Psoas muscle (tissue), 8 donors: ENCODE results near the gene OR2J3. TPM values are rescaled to one million over a fixed set of nuclear protein-coding genes. Genes with fewer than 3 reads are reported as not detected.
"Not testable (repeated sequence)": the region's sequence is repeated elsewhere in the genome, so short reads cannot be mapped to it uniquely, and the experiment has no call there.

ENCODE experiments used
- ATAC-seq, 4 donors: fragments of 200-7000 bp; cut with Tn5 transposase; one replicate each; pipeline ENCODE4 v1.9.1; 2020; ENCODE audit warnings: moderate library complexity in 3 of 4, mild to moderate bottlenecking in 2 of 4
- DNase-seq, 2 donors: peaks; one replicate each; pipeline ENCODE4 v3.0.0-alpha.2; 2020
- H3K27ac ChIP-seq: fragments of 200-600 bp; one replicate; pipeline ENCODE4 v1.8.0; 2022
- H3K27me3 ChIP-seq, 3 donors: fragments of 200-600 bp in 1 of 3; one replicate each; pipeline versions ENCODE4 v1.6.1 to v1.8.0; 2013 to 2022; ENCODE audit warnings: low read length in 2 of 3, mild to moderate bottlenecking in 2 of 3, moderate library complexity in 1 of 3; ENCODE audit not compliant: insufficient read depth in 3 of 3
- H3K36me3 ChIP-seq, 2 donors: fragments of 200-600 bp in 1 of 2; one replicate each; pipeline versions ENCODE4 v1.6.1 to v1.8.0; 2013 to 2022; ENCODE audit warnings: low read depth in 1 of 2, mild to moderate bottlenecking in 1 of 2, moderate library complexity in 1 of 2; ENCODE audit not compliant: insufficient read depth in 1 of 2
- H3K4me1 ChIP-seq: fragments of 200-600 bp; one replicate; pipeline ENCODE4 v1.8.0; 2022
- H3K4me3 ChIP-seq: fragments of 200-600 bp; one replicate; pipeline ENCODE4 v1.8.0; 2022; ENCODE audit warnings: mild to moderate bottlenecking
- H3K9me3 ChIP-seq: fragments of 200-600 bp; one replicate; pipeline ENCODE4 v1.8.0; 2022
- WGBS, 3 donors: extraction: QIAGEN DNeasy Blood & Tissue Kit; methylation state at CpG; one replicate each; pipeline versions ENCODE4 v1.1.6 to v1.1.7; 2013; 5-methylcytosine and 5-hydroxymethylcytosine counted together
- intact Hi-C, 2 donors: fragments of 100-400 bp; cut with DNase I; formaldehyde crosslinking; loops; one replicate each; pipeline versions ENCODE4 v1.11.0 to v1.14.2; 2022
- polyA plus RNA-seq, 3 donors: library from polyadenylated mRNA; stranded (reverse); fragments of 200-250 nt; gene quantifications; one replicate each; pipeline ENCODE4 v1.2.3, GENCODE V29; 2013
- total RNA-seq, 4 donors: library from RNA; stranded (reverse); fragmentation: NEBNext Ultra II Directional in 2 of 4; extraction: Animal tissue kit (Norgen Biotek cat#: 25700) in 2 of 4; gene quantifications; one replicate each; pipeline versions ENCODE4 v1.2.1 to v1.2.4, GENCODE V29; 2021 to 2023
- TF ChIP-seq, protein P1 (sequence below): fragments of 200-600 bp; IDR thresholded peaks from one replicate; pipeline ENCODE4 v1.8.0; 2022; ENCODE audit warnings: antibody characterized with exemption
- donor health status: healthy with polysubstance abuse.
- donor health status: DM: no; HTN: no; CAD: no; lungs with moderate emphysema.
- donor health status: Bipolar disorder and iron deficiency.
- donor health status: healthy.
- donor health status: DM: yes; HTN: yes; CAD: no.
- donor health status: DM: no; HTN: no; CAD: no.
- donor health status: DM: no; HTN: no; CAD: no.
- donor health status: DM: yes; HTN: yes; CAD: no.

The OR2J3 gene
- total and polyA plus RNA-seq, 7 donors = not detected

DNA sequence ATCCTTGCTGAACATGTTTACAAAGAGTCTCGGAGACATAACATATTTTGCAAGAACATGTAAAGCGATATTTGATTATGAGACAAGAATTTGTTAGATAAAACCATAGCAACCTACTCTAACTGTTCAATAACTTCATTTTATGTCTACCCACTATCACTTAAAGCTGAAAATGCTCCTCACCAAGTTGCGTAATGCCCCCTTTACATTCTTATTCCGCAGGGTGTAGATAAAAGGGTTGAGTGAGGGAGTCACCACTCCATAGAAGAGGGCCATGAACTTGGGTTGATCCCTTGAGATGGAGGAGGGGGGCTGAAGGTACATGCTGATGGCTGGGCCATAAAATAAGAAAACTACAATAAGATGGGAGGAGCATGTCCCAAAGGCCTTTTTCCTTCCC, 29.9 kb downstream of the OR2J3 start:
- Histone ChIP-seq H3K27me3 (no peaks in the 10 kb centered on the region), H3K4me3 (no peak overlapping the region), H3K9me3 (no peaks in the 10 kb centered on the region), H3K36me3 (no peaks in the 10 kb centered on the region), H3K27ac (no peak overlapping the region), H3K4me1 (no peaks in the 10 kb centered on the region)
- TF ChIP-seq, protein P1, sequence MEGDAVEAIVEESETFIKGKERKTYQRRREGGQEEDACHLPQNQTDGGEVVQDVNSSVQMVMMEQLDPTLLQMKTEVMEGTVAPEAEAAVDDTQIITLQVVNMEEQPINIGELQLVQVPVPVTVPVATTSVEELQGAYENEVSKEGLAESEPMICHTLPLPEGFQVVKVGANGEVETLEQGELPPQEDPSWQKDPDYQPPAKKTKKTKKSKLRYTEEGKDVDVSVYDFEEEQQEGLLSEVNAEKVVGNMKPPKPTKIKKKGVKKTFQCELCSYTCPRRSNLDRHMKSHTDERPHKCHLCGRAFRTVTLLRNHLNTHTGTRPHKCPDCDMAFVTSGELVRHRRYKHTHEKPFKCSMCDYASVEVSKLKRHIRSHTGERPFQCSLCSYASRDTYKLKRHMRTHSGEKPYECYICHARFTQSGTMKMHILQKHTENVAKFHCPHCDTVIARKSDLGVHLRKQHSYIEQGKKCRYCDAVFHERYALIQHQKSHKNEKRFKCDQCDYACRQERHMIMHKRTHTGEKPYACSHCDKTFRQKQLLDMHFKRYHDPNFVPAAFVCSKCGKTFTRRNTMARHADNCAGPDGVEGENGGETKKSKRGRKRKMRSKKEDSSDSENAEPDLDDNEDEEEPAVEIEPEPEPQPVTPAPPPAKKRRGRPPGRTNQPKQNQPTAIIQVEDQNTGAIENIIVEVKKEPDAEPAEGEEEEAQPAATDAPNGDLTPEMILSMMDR = no peak
- WGBS, 3 donors = 83 to 90% (median 87%) methylated on average over 4 of the region's 4 CpGs
- no peak for ATAC-seq
- intact Hi-C loops = no loop called here
- DNase-seq = no peak

DNA sequence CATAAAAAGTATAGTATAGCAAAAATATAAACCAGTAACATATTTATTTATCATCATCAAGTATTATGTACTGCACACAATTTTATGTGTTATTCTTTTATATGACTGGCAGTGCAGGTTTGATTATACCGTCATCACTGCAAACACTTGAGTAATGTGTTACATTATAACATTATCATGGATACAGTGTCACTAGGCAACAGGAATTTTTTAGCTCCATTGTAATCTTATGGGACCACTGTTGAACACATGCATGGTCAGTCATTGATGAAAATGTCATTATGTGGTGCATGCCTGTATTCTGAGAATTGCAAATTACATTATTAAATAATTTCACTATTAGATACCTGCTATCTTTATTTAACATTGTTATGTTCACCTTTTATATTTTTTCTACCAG, 33.7 kb downstream of the OR2J3 start:
- no peaks in the 10 kb centered on the region for H3K9me3 ChIP-seq
- intact Hi-C loops = no loop called here
- H3K4me3 ChIP-seq = no peak overlapping the region
- H3K27ac ChIP-seq = no peak overlapping the region
- no peaks in the 10 kb centered on the region for H3K4me1 ChIP-seq
- no peaks in the 10 kb centered on the region for H3K36me3 ChIP-seq
- no peaks in the 10 kb centered on the region for H3K27me3 ChIP-seq
- TF ChIP-seq, protein P1 = no peak
- WGBS, 3 donors = 74 to 91% (median 90%) methylated on average over 1 of the region's 1 CpG
- DNase-seq (no peak), ATAC-seq (no peak)

DNA sequence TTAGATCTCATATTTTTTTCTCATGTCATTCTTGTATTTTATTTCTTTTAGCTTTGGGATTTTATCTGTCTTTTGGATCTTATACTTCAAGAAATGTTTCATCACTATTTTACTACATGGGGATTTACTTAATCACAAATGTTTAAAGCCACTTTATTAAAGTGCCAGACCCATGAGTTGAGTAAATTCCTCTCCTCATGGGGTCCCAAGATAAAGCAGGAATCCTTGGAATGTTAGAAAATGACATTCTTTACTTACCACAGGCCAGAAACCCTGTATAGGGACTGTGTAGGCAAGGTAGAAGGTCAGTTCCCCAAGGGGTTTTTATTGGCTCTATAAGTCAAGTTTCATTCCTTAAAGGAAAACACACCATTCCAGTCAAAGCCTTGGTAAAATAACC, 34.5 kb downstream of the OR2J3 start:
- intact Hi-C loops = no loop called here
- no peak for DNase-seq
- no peaks in the 10 kb centered on the region for H3K9me3 ChIP-seq
- H3K4me1 ChIP-seq = no peaks in the 10 kb centered on the region
- no peaks in the 10 kb centered on the region for H3K36me3 ChIP-seq
- ATAC-seq = no peak
- H3K27me3 ChIP-seq = no peaks in the 10 kb centered on the region
- H3K4me3 ChIP-seq = no peak overlapping the region
- TF ChIP-seq, protein P1 = no peak
- H3K27ac ChIP-seq = no peak overlapping the region

DNA sequence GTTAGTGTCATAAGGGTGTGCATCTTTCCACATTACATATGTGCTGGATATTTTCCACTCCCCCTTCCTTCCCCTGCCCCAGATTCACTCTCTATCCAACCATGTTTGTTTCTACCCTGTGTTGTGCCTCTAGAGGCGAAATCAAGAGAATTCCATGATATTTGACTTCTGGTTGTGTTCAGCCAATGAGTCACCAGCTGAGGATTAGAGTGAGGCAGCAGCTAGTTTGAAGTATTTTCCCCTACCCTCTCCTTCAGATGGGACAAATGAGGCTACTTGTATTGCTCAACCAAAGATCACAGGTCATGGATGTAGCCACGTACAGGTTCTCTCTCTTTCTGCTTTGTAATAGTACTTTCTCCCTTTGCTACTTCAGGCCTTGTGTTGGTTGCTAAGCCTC, 38.3 kb downstream of the OR2J3 start:
- ATAC-seq = no peak

DNA sequence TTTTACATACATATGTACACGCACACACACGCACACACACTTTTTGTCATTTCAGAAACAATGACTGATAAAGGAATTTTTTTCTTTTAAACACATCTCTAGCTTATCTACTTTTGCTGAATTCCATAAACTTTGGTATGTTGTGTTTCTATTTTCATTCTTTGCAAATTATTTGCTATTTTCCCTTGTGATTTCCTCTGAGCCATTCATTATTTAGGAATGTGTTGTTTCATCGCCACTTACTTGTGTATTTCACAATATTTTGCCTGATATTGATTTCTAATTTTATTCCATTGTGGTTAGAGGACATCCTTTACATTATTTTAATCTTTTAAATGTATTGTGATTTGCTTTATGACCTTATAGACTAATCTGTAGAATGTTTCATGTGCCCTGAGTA, 39.2 kb downstream of the OR2J3 start:
- Histone ChIP-seq H3K27ac (no peak overlapping the region), H3K4me1 (no peaks in the 10 kb centered on the region), H3K4me3 (no peak overlapping the region), H3K9me3 (no peaks in the 10 kb centered on the region), H3K36me3 (no peaks in the 10 kb centered on the region), H3K27me3 (no peaks in the 10 kb centered on the region)
- DNase-seq (no peak), ATAC-seq (no peak)
- WGBS, 3 donors = 88 to 90% (median 89%) methylated on average over 3 of the region's 3 CpGs
- TF ChIP-seq, protein P1 = no peak
- intact Hi-C loops = no loop called here

More for the DNA sequence above, 38.3 kb downstream of the OR2J3 start:
- no peak for DNase-seq
- no peaks in the 10 kb centered on the region for H3K9me3 ChIP-seq
- H3K27me3 ChIP-seq = no peaks in the 10 kb centered on the region
- H3K27ac ChIP-seq = no peak overlapping the region
- 44 to 53% (median 45%) methylated on average over 2 of the region's 2 CpGs for WGBS, 3 donors
- no peaks in the 10 kb centered on the region for H3K36me3 ChIP-seq
- TF ChIP-seq, protein P1 = no peak
- intact Hi-C loops = no loop called here
- no peak overlapping the region for H3K4me3 ChIP-seq
- H3K4me1 ChIP-seq = no peaks in the 10 kb centered on the region

DNA sequence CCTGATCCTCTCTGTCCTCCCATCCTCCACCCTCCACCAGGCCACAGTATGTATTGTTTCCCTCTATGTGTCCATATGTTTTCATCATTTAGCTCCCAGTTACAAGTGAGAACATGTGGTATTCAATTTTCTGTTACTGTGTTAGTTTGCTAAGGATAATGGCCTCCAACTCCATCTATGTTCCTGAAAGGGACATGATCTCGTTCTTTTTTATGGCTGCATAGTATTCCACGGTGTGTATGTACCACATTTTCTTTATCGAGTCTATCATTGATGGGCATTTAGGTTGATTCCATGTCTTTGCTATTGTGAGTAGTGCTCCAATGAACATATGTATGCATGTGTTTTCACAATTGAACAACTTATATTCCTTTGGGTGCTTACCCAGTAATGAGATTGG, 41.6 kb downstream of the OR2J3 start:
- intact Hi-C loops, DNase-seq, H3K27me3 ChIP-seq, H3K9me3 ChIP-seq, ATAC-seq, H3K36me3 ChIP-seq, H3K4me3 ChIP-seq, H3K27ac ChIP-seq, H3K4me1 ChIP-seq: not testable (repeated sequence)
- 74 to 80% (median 74%) methylated on average over 3 of the region's 3 CpGs for WGBS, 3 donors
